ENCODE results near the gene DOC2B.

The DOC2B gene

DNA sequence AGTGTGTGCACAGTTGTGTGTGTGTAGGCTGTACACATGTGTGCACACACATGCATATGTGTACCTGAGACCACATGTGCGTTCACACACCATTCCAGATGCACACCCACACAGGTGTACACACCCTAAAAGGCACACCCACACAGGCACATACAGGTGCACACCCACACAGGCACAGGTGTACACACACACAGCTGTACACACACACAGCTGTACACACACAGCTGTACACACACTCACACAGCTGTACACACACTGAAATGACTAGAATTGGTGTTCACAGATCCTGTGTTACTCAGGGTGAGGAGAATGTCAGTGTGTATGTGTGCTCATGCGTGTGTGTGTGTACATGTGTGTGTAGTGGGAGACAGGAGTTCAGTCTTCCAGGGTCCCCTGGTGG, 15.9 kb upstream of the DOC2B start:
- TF ChIP-seq CTCF (IDR thresholded peaks at IDR 0.05; ENCODE audit: control insufficient read depth, insufficient read depth, low read depth, low read length, missing control alignments): no peak
- no peak for DNase-seq (ENCODE audit: low read depth)
- no peak overlapping the region for H3K4me3 ChIP-seq (ENCODE audit: control insufficient read depth, low read depth, low read length)

GRCh38 chr17:194828-195602, 13.6 kb upstream of the DOC2B start:
- DNase-seq (ENCODE audit: low read depth): no peak
- H3K4me3 ChIP-seq (ENCODE audit: control insufficient read depth, low read depth, low read length): no peak overlapping the region
- no peak for TF ChIP-seq CTCF (IDR thresholded peaks at IDR 0.05; ENCODE audit: control insufficient read depth, insufficient read depth, low read depth, low read length, missing control alignments)

DNA sequence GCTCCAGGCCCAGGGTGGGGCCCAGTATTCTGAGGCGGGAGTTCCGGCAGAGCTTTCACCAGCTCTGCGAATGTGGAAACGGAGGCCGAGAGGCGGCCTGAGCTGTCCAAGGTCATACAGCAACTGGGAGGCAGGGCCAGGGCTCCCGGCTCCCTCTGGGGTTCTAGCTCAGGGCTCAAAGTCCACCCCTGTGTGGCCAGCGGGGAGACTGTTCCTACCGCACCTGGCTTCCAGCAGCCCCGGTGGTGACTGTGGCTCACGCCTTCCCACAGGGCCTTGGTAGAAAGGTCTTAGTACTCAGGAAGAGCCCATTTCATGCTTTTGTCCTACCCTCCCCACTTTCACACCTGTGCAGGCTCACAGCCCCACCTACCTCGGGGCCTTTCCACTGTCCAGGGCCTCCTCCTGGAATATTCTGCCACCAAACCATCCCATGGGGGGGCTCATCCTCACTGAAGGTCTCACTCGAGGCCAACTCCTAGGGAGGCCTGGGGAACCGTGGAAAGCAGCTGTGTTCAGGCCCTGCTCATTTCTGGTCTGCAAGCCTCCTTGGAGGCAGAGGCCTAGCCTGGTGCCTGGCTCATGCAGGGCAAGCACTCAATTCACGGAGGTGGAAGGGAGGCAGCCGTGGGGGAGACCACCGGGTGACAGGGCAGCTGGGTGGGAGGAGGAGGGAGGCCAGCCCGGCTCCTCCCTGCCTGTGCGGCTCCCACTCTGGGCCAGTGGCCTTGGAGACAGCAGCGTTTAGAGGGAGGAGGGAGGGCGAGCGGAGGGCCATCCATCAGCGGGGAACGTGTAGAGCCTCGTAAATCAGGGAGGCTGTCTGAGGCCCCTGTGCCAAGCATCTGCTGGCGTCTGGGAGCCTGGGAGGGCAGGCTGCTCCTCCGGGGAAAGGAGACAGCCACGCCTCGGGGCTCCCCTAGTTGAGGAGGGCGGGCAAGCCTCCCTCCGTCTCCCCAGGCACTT, 12.7 kb upstream of the DOC2B start:
- no peak for DNase-seq (ENCODE audit: low read depth)
- TF ChIP-seq CTCF (IDR thresholded peaks at IDR 0.05; ENCODE audit: control insufficient read depth, insufficient read depth, low read depth, low read length, missing control alignments): no peak
- H3K4me3 ChIP-seq (ENCODE audit: control insufficient read depth, low read depth, low read length): no peak overlapping the region

GRCh38 chr17:193426-193810, 12.0 kb upstream of the DOC2B start:
- H3K4me3 ChIP-seq (ENCODE audit: control insufficient read depth, low read depth, low read length): no peak overlapping the region

GRCh38 chr17:192666-193425, 11.4 kb upstream of the DOC2B start:
- H3K4me3 ChIP-seq (ENCODE audit: control insufficient read depth, low read depth, low read length): no peak overlapping the region
- DNase-seq (ENCODE audit: low read depth): no peak
- no peak for TF ChIP-seq CTCF (IDR thresholded peaks at IDR 0.05; ENCODE audit: control insufficient read depth, insufficient read depth, low read depth, low read length, missing control alignments)

More at GRCh38 chr17:193426-193810, 12.0 kb upstream of the DOC2B start:
- no peak for DNase-seq (ENCODE audit: low read depth)
- TF ChIP-seq CTCF (IDR thresholded peaks at IDR 0.05; ENCODE audit: control insufficient read depth, insufficient read depth, low read depth, low read length, missing control alignments): no peak

DNA sequence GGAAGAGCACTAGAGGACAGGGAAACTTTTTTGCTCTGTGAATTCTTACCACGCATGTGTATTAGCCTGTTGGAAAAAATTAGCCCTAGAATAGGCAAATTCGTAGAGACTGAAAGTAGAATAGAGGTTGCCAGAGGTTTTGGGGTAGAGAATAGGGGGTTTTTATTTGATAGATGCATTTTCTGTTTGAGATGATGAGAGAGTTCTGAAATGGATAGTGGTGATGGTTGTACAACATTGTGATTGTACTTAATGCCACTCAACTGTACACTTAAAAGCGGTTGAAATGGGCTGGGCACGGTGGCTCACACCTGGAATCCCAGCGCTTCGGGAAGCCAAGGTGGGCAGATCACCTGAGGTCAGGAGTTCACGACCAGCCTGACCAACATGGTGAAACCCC, 8.0 kb upstream of the DOC2B start:
- TF ChIP-seq CTCF (IDR thresholded peaks at IDR 0.05; ENCODE audit: control insufficient read depth, insufficient read depth, low read depth, low read length, missing control alignments): no peak
- no peak for DNase-seq (ENCODE audit: low read depth)
- no peak overlapping the region for H3K4me3 ChIP-seq (ENCODE audit: control insufficient read depth, low read depth, low read length)

Measured in AG09309 (cell line).